ENCODE measurements around the gene DGKQ.

DNA sequence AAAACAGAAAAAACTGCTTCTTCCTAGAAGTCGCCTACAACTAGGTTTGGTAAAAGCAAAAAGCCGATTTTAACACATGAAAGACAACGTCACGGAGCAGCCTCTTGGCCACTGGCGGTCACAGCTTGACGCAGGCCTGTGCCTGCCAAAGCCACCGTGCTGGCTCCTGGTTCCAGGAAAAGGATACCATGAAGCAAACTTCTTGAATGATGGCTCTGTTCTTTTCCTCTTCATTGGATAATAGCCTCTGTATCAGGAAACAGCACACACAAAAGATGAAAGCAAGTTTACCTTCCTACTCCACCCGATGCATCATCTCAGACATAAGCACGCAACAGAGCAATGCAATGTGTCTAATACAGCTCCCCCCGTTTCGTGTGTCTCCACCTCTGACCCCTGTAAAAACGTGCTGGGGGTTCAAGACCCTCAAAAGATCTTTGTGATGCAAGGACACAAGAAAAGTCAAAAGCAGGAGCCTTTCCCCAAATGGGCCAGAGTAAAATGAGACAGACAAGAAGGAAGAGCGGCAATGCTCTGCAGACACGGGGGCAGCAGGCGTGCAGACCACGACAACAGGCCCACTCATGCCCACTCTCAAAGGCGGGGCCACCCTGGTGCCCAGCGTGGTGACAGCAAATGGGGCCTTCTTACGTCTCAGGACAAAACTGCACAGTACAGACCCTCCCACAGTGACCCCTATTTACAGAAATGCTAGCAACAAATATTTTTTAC lies 60.7 kb downstream of the DGKQ start:
- no peak for TF ChIP-seq RAD21 (IDR thresholded peaks at IDR 0.05 in 1 of 2, conservative IDR thresholded peaks at IDR 0.05 in 1 of 2; ENCODE audit: low read depth in 2 of 2, low read length in 2 of 2)
- TF ChIP-seq, protein P1, sequence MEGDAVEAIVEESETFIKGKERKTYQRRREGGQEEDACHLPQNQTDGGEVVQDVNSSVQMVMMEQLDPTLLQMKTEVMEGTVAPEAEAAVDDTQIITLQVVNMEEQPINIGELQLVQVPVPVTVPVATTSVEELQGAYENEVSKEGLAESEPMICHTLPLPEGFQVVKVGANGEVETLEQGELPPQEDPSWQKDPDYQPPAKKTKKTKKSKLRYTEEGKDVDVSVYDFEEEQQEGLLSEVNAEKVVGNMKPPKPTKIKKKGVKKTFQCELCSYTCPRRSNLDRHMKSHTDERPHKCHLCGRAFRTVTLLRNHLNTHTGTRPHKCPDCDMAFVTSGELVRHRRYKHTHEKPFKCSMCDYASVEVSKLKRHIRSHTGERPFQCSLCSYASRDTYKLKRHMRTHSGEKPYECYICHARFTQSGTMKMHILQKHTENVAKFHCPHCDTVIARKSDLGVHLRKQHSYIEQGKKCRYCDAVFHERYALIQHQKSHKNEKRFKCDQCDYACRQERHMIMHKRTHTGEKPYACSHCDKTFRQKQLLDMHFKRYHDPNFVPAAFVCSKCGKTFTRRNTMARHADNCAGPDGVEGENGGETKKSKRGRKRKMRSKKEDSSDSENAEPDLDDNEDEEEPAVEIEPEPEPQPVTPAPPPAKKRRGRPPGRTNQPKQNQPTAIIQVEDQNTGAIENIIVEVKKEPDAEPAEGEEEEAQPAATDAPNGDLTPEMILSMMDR (IDR thresholded peaks at IDR 0.05; ENCODE audit: control extremely low read depth in 1 of 3, insufficient read depth in 1 of 3, low read depth in 1 of 3, low read length in 3 of 3), result no peak
- TF ChIP-seq POLR2A (IDR thresholded peaks at IDR 0.05; ENCODE audit: control extremely low read depth in 1 of 2, low read depth in 2 of 2, low read length in 2 of 2), result no peak
- no peak for TF ChIP-seq PHF8 (conservative IDR thresholded peaks at IDR 0.05; ENCODE audit: low read depth, low read length)
- no peak for TF ChIP-seq CHD2 (IDR thresholded peaks at IDR 0.05; ENCODE audit: low read length)

Measured in H1 (cell line).